HG03108 (cell line): ENCODE data around the gene AOC2.
"Not testable (repeated sequence)": the region's sequence is repeated elsewhere in the genome, so short reads cannot be mapped to it uniquely, and the experiment has no call there.

Experiments used
- ATAC-seq: cut with Tn5 transposase; IDR thresholded peaks from one replicate; pipeline ENCODE4 v1.9.1; 2021; ENCODE audit warnings: moderate library complexity; ENCODE audit not compliant: unreplicated experiment

Gene AOC2

DNA sequence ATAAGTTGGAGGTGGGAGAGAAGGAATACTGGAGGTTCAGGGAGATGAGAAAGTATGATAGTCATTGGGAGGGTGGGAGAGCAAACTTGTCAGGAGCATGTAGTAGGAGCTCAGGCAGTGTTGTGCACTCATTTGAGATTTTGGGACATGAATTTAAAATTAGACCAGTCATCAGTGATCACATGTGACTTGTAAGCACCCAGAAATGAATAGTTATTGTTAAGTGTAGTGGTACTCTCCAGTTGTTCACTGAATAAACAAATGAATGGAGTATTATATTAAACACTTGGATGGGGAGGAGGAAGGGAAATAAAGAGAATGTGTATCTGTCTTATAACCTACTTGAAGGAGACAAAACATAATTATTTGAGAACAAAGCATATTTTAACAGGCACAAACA, 13.4 kb upstream of the AOC2 start:
- ATAC-seq: no peak

DNA sequence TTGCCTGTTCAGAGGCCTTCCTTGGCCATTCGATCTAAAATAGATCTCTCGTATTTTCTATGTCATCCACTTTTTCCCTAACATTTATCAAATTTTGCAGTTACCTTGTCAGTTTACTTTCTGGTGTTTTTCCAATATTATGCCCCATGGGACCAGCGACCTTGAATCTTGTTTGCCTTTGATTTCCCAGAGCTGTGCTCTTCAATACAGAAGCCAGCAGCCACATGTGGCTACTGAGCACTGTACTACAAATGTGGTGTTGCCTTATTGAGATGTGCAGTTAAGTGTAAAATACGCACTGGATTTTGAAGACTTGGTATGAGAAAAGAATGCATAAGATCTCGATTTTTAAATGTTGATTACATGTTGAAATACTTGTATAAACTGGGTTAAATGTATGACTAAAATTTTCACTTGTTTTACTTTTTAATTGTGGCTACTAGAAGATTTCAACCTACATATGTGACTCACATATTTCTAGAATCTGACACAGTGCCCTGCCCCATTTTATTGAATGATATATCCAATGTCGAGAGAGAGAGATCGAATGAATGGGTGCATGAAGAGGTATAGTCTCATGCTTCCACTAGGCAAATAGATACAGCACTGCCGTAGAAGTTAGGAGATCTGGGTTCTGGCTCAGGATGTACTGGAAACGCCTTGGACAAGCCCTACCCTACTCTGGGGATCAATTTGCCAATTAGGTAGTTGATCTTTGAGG, 12.0 kb upstream of the AOC2 start:
- no peak for ATAC-seq

DNA sequence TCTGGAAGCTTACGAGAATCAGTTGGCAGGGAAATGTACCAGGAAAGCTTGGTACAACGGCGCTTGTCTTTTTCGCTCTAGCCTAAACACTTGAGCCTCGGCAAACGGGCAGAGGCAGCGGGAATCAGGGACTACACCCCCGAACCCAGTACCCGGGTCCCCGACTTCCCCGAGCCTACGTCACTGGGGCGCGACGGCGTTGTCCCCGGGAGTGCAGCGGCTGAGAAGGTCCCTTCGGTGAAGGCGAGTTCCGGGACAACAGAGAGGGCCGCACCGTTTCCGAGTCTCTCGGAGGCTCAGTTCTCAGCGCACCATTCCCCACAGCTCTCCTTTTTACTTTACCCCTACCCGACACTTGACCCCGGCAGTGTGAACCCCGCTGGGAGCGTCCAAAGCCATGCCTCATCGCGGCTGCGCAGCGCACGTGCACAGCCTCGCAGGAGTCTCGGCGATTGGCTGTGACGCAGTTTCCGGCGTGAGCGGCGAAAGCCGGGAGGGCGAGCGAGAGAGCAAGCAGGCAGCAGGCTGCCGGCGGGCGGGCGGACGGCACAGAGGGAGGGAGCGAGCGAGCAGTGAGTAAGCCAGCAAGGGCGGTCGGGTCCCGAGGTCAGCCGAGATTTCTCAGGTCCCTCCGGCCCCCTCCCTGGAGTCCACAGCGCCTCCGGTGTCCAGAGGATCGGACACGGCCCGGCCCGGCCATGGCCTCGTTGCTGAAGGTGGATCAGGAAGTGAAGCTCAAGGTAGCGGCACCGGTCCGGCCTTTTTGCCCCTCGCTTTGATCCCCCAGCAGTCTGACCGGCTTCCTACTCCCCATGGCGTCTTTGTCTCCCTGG, 11.2 kb upstream of the AOC2 start, which contains the start of gene PSME3:
TSS of gene PSME3 (plus strand) at position 464 of the 833 bp plus-strand sequence. CDS start at position 699, 235 bp downstream.
- ATAC-seq: peak; percentile 77

DNA sequence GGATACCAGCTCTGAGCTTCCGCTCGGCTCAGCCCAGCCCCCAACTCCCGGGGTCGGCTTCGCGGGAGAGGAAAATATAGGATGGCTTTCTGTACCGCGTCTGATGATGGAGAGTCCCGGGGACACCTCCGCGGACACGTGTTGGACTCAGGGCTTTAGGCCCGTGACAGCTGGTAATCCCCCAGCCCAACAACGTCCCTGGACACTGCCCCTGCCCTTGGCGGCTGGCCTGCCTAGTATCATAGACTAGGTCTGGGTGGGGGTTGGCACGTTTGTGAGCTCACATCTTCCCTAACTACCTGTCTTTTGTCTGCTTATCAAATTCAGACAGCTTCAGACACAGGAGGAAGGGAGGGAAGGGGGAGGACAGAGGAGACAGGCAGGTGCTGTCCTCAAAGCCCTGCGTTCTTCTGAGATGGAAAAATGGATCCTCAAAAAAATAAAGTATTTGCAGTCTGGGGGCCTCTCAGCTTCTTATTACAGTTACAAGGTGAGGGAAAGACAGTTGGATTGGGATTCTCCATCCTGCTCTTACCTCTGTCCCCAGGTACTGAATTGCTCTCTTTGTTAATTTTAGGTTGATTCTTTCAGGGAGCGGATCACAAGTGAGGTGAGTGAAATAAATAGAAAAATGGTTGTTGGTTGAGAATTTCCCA, 10.5 kb upstream of the AOC2 start:
- peak; percentile 15 for ATAC-seq

DNA sequence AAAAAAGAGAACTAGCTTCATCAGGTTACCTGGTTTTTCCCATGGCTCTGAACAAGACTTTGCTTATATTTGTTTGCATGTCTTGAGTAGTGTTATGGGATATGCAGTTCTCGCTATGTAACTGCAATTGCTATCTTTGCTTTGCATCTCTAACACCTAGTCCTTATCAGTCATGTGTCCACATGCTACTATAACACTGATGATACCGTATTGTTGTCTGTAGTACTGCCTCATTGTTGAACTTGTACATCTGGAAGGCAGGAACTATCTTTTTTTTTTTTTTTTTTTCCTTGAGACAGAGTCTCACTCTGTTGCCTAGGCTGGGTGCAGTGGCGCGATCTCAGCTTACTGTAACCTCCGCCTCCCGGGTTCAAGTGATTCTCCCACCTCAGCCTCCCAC, 8.6 kb upstream of the AOC2 start:
- ATAC-seq: no peak

DNA sequence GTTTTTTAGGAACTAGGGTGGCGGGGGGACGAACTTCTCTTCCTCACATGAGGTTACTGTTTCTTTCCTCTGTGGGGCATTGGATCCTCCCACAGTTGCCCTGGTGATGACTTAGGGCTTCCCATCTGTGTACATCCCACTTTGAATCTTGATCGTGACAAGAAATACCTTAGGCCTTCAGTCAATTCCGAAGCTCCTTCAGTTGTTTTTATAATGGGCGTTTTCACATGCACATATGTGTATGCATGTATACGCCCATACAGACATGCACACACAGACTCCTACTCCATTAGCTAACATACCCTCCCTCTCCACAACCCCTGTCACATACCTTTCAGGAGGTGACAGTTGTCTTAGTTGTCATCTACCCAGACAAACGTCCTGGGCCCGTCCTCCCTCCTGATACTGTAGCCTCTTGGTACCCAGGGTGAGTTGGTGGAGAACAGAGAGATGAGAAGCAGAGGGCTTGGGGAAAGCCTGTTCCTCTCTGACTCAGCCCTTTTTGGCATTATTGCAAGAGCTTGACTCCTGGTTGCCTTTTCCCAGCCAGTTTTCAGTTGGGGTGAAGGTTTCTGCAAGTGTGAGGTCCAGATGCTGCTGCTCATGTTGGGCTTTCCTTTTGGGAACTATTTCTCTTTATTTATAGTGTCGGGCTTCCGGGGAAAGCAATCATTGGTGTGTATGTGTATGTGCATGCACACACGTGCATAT, 2.2 kb upstream of the AOC2 start:
- ATAC-seq: no peak

DNA sequence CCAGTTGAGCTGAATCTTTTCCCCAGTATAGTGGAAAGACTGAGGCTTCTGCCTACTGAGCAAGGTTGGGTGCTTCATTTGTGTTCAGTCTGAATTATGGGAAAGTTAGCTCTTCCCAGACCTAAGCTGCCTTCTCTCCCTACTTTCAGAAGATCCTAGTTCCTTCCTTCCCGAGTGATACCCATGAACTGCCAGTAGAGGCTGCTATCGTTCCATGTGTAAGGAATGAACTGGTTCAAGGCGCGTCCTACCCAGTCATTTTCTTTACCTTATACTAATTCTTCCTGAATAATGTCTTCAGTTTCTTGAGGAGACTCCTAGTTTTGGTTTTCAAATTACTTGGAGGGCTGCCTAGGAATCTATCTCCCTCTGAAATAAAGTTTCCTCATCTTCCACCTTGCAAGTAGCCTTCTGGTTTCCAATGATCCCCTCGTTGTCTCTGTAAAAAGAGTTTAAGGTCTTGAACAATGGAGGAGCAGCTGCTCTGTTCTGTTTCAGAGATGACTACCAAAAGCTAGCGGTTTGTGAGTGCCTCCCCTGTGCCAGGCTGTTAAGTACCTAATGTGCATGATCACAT, 934 bp upstream of the AOC2 start:
- no peak for ATAC-seq

DNA sequence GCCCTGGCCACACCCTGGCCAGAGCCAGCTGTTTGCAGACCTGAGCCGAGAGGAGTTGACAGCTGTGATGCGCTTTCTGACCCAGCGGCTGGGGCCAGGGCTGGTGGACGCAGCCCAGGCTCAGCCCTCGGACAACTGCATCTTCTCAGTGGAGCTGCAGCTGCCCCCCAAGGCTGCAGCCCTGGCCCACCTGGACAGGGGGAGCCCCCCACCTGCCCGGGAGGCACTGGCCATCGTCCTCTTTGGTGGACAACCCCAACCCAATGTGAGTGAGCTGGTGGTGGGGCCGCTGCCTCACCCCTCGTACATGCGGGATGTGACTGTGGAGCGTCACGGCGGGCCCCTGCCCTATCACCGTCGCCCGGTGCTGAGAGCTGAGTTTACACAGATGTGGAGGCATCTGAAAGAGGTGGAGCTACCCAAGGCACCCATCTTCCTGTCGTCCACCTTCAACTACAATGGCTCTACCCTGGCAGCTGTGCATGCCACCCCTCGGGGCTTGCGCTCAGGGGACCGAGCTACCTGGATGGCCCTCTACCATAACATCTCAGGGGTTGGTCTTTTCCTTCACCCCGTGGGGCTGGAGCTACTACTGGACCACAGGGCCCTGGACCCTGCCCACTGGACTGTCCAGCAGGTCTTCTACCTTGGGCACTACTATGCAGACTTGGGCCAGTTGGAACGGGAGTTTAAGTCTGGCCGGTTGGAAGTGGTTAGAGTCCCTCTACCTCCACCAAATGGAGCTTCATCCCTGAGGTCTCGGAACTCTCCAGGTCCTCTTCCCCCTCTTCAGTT, 578 bp downstream of the AOC2 start:
- no peak for ATAC-seq

DNA sequence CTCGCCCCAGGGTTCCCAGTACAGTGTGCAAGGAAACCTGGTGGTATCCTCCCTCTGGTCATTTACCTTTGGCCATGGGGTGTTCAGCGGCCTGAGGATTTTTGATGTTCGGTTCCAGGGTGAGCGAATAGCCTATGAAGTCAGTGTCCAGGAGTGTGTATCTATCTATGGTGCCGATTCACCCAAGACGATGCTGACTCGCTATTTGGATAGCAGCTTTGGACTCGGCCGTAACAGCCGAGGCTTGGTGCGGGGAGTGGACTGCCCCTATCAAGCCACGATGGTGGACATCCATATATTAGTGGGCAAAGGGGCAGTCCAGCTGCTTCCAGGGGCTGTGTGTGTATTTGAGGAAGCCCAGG, 1.2 kb downstream of the AOC2 start:
- no peak for ATAC-seq

DNA sequence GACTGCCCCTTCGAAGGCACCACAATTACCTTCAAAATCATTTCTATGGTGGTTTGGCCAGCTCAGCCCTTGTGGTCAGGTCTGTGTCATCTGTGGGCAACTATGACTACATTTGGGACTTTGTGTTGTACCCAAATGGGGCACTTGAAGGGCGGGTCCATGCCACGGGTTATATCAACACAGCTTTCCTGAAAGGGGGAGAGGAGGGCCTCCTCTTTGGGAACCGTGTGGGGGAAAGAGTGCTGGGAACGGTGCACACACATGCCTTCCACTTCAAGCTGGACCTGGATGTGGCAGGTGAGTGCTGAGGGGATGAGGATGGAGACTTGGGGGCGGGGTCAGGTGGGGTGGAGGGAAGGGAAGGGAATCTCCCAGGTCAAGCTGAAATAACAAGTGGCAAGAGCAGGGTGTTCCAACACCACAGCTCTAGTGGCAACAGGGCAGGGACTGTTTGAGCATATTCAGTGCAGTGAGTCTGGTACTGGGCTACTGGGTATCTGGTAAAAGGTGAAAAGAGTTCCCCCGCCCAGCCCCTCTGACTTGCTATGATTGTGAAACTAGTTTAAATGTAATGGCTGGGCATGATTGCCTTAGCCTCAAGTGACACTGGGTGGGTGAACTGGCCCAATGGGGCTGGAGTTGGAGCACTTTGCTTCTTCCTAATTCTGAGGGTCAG, 1.7 kb downstream of the AOC2 start:
- ATAC-seq: no peak

DNA sequence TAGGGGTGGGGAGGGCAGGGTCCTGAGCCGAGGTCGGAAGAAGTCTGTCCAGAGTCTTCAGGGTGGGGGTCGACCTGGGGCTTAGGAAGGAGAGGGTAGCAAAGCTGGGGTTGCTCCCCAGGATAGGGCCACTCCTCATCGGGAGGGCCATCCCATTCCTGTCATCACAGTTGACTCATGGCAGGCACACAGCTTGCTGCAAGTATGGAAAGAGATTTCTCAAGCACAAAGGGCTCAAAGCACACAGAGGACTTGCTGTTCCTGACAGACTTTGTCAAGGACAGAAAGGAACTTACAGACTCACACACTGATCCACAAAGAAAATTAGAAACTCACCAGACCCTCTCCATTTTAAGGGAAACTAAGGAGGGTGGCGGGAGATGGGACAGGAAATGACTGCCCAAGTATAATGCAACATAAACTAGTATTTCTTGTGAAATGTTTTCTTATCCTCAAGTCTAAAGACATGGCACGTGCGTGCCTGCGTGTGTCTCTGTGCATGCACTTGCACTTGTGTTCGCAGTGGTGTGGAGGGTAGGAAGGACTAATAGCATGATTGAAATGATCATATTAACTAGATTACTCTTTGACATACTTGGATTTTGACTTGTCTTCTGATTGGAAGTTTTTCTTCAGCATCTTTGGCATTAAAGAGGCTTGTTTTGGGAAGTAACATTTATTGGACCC, 2.4 kb downstream of the AOC2 start:
- ATAC-seq: no peak

DNA sequence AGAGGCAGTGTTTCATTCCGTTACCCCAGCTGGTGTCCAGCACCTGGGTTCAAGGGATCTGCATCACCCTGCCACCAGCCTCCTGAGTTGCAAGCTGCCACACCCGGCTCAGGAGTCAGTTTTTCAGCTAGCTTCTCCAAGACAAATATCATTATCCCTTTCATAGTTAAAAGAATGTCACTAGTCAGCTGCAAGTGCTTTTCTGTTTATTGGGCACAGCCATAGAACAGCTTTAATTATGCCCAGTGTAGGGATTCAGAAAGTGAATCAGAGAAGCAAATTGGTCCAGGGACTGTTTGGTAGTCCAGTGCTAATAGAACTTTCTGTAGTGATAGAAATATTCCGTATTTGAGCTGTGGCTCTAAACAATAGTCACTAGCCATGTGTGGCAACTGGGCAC, 3.7 kb downstream of the AOC2 start:
- no peak for ATAC-seq

DNA sequence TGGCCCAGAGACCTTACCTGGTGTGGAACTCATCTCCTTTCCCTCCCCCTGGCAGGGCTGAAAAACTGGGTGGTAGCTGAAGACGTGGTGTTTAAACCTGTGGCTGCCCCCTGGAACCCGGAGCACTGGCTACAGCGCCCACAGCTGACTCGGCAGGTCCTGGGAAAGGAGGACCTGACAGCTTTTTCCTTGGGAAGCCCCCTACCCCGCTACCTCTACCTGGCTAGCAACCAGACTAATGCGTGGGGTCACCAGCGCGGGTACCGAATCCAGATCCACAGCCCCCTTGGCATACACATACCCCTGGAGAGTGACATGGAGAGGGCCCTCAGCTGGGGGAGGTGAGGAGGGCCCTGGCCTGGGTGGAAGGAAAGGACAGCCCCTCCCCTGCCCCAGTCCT, 4.7 kb downstream of the AOC2 start:
- ATAC-seq: no peak

DNA sequence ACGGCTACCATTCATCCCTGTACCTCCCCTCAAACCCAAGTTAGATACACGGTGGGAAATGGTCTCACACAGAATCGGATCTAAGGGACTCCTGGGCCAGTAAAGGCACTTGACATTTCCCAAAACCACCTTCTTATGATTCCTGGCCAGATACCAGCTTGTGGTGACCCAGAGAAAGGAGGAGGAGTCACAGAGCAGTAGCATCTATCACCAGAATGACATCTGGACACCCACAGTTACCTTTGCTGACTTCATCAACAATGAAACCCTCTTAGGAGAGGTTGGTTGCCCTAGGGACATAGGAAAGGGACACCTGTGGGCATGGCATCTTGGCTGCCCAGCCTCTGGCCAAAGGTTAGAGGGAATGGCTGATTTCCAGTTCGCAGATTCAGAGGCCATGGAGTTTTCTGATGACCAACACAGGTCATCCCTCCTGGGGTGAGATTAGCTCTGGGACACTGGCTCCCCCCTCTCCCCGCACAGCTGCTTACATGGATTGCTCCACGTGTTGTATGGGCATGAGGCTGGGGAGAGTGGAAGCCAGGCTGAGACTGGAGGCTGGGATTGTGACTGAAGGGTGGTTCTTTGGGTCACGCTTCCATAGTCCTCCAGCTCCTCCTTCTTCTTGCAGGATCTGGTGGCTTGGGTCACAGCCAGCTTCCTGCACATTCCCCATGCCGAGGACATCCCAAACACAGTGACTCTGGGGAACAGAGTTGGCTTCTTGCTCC, 5.2 kb downstream of the AOC2 start:
- no peak for ATAC-seq

DNA sequence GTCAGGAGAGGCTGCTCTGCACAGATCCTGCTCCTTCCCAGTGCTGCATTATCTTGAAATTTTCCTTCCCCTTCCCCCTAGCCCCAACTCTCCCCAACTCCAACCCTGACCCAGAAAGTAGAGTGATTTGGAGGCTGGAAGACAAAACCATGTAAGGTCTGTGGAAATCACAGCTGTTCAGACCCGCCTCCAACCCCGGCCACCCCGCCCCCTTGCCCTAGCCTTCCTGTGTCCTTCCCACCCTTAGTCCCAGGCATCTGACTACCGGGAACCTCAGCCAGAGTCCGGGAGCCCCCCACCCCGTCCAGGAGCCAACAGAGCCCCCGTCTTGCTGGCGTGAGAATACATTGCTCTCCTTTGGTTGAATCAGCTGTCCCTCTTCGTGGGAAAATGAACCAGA, 6.6 kb downstream of the AOC2 start, which contains the start of gene AOC3:
TSS of gene AOC3 (plus strand) at position 246 of the 400 bp plus-strand sequence. CDS start at position 391, 145 bp downstream.
- no peak for ATAC-seq

DNA sequence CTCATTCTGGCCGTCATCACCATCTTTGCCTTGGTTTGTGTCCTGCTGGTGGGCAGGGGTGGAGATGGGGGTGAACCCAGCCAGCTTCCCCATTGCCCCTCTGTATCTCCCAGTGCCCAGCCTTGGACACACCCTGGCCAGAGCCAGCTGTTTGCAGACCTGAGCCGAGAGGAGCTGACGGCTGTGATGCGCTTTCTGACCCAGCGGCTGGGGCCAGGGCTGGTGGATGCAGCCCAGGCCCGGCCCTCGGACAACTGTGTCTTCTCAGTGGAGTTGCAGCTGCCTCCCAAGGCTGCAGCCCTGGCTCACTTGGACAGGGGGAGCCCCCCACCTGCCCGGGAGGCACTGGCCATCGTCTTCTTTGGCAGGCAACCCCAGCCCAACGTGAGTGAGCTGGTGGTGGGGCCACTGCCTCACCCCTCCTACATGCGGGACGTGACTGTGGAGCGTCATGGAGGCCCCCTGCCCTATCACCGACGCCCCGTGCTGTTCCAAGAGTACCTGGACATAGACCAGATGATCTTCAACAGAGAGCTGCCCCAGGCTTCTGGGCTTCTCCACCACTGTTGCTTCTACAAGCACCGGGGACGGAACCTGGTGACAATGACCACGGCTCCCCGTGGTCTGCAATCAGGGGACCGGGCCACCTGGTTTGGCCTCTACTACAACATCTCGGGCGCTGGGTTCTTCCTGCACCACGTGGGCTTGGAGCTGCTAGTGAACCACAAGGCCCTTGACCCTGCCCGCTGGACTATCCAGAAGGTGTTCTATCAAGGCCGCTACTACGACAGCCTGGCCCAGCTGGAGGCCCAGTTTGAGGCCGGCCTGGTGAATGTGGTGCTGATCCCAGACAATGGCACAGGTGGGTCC, 7.2 kb downstream of the AOC2 start:
- ATAC-seq: not testable (repeated sequence)

DNA sequence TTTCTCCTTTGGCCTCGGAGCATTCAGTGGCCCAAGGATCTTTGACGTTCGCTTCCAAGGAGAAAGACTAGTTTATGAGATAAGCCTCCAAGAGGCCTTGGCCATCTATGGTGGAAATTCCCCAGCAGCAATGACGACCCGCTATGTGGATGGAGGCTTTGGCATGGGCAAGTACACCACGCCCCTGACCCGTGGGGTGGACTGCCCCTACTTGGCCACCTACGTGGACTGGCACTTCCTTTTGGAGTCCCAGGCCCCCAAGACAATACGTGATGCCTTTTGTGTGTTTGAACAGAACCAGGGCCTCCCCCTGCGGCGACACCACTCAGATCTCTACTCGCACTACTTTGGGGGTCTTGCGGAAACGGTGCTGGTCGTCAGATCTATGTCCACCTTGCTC, 8.0 kb downstream of the AOC2 start:
- no peak for ATAC-seq
